HEK293T (cell line): ENCODE data around the gene C1QTNF8.

ENCODE experiments used
- CTCF ChIA-PET: fragments of 350-600 bp; formaldehyde crosslinking; extraction: SDS; loops from one replicate; lab custom pipeline; 2021; ENCODE audit warnings: antibody characterized with exemption, inconsistent platforms; lab: Yijun Ruan, JAX
- POLR2A ChIA-PET: fragments of 350-600 bp; formaldehyde crosslinking; extraction: SDS; loops from one replicate; lab custom pipeline; 2020; ENCODE audit warnings: antibody characterized with exemption, inconsistent platforms; lab: Yijun Ruan, JAX
- DNase-seq: peaks from one replicate; pipeline ENCODE4 v3.0.0; 2012; ENCODE audit warnings: mixed read lengths; ENCODE audit errors: extremely low spot score
- ARNT ChIP-seq: fragments of 450-650 bp; IDR thresholded peaks from 2 replicates; pipeline ENCODE4 v1.6.1; 2017; ENCODE audit warnings: mild to moderate bottlenecking
- BHLHE40 ChIP-seq: fragments of 450-650 bp; IDR thresholded peaks from 2 replicates; pipeline ENCODE4 v1.6.1; 2016; ENCODE audit warnings: mild to moderate bottlenecking, moderate library complexity, borderline replicate concordance
- CTBP1 ChIP-seq: fragments of 450-650 bp; IDR thresholded peaks from 2 replicates; pipeline ENCODE4 v1.6.1; 2016; ENCODE audit warnings: borderline replicate concordance
- ELF4 ChIP-seq: fragments of 450-650 bp; IDR thresholded peaks from 2 replicates; pipeline ENCODE4 v1.6.1; 2017; ENCODE audit warnings: antibody characterized with exemption
- FOXA1 ChIP-seq: fragments of 450-650 bp; IDR thresholded peaks from 2 replicates; pipeline ENCODE4 v1.6.1; 2016; ENCODE audit warnings: mild to moderate bottlenecking
- FOXK2 ChIP-seq: fragments of 450-650 bp; IDR thresholded peaks from 2 replicates; pipeline ENCODE4 v1.6.1; 2016; ENCODE audit warnings: mild to moderate bottlenecking
- FOXM1 ChIP-seq: fragments of 450-650 bp; IDR thresholded peaks from 2 replicates; pipeline ENCODE4 v1.6.1; 2017; ENCODE audit warnings: mild to moderate bottlenecking, borderline replicate concordance
- HDGF ChIP-seq: fragments of 450-650 bp; IDR thresholded peaks from 2 replicates; pipeline ENCODE4 v1.6.1; 2017; ENCODE audit warnings: antibody characterized with exemption, borderline replicate concordance
- L3MBTL2 ChIP-seq: fragments of 450-650 bp; conservative IDR thresholded peaks from 2 replicates; pipeline ENCODE4 v1.6.1; 2016; ENCODE audit warnings: mild to moderate bottlenecking
- LEF1 ChIP-seq: fragments of 450-650 bp; IDR thresholded peaks from 2 replicates; pipeline ENCODE4 v1.6.1; 2017; ENCODE audit warnings: mild to moderate bottlenecking, borderline replicate concordance
- NFRKB ChIP-seq: fragments of 450-650 bp; IDR thresholded peaks from 2 replicates; pipeline ENCODE4 v1.6.1; 2016; ENCODE audit warnings: mild to moderate bottlenecking, moderate library complexity
- PKNOX1 ChIP-seq: fragments of 450-650 bp; IDR thresholded peaks from 2 replicates; pipeline ENCODE4 v1.6.1; 2016
- SP1 ChIP-seq: fragments of 450-650 bp; IDR thresholded peaks from 2 replicates; pipeline ENCODE4 v1.6.1; 2017
- SUZ12 ChIP-seq: fragments of 450-650 bp; IDR thresholded peaks from 2 replicates; pipeline ENCODE4 v1.6.1; 2016; ENCODE audit warnings: mild to moderate bottlenecking
- TARDBP ChIP-seq: fragments of 450-650 bp; IDR thresholded peaks from 2 replicates; pipeline ENCODE4 v1.6.1; 2016
- ZNF384 ChIP-seq: fragments of 450-650 bp; IDR thresholded peaks from 2 replicates; pipeline ENCODE4 v1.6.1; 2016

C1QTNF8 gene

GRCh38 chr16:1100084-1100800, 4.2 kb upstream of the C1QTNF8 start:
- no peak for TF ChIP-seq CTBP1
- TF ChIP-seq ELF4, result no peak
- no peak for TF ChIP-seq SP1
- no peak for TF ChIP-seq TARDBP
- TF ChIP-seq L3MBTL2, result no peak
- no peak for TF ChIP-seq FOXM1
- TF ChIP-seq FOXK2, result no peak
- TF ChIP-seq PKNOX1, result no peak
- TF ChIP-seq LEF1, result no peak
- TF ChIP-seq BHLHE40, result no peak
- TF ChIP-seq FOXA1, result no peak
- no peak for TF ChIP-seq HDGF
- TF ChIP-seq ZNF384, result no peak
- no peak for TF ChIP-seq ARNT
- no peak for TF ChIP-seq NFRKB
- no peak for TF ChIP-seq SUZ12
- no peak for DNase-seq
- ChIA-PET POLR2A (no interaction called here), CTCF (interaction anchor here (1.1 to 1.8 kb wide), 2 partner anchors 43 to 44 kb away, joined by 5 read pairs; no protein-coding TSS in a partner anchor)

GRCh38 chr16:1099189-1100083, 3.4 kb upstream of the C1QTNF8 start:
- ChIA-PET CTCF (interaction anchor here (1.1 to 1.8 kb wide), 2 partner anchors 42 to 43 kb away, joined by 5 read pairs; no protein-coding TSS in a partner anchor), POLR2A (no interaction called here)
- no peak for DNase-seq
- TF ChIP-seq FOXM1, result no peak
- TF ChIP-seq CTBP1, result no peak
- TF ChIP-seq SP1, result no peak
- TF ChIP-seq BHLHE40, result no peak
- no peak for TF ChIP-seq TARDBP
- no peak for TF ChIP-seq FOXK2
- TF ChIP-seq HDGF, result no peak
- TF ChIP-seq ARNT, result no peak
- TF ChIP-seq ZNF384, result no peak

DNA sequence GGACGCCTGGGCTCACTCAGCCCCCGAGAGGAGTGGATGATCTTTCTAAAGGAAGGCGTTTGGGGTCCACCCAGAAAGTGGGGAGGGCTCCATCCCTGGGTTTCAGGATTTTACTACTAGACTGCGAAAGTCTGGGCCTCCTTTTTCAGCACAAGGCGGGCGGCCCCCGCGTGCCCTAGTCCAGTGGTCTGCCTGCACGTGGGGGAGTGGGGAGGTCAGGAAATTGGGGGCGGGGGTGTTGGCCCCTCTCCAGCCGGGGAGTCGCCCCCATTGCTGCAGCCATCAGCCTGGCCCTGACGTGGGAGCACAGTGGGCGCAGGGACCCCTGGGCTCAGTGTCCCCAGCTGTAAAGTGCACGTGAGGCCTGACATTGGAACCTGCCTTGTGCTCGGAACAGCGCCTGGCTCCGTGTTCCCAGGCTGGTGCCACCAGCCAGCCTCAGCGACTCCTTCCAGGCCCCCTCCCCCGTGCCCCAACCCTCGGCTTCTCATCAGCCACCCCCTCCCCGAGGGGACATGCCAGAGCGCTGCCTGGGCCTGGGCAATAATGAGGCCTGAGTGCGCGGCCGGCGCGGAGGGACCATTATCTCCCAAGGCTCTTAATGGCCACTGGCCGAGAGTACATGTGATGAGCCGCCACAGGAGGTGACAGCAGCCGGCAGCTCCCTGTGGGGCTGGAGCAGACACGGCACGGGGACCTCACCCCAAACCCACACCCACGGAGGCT, 2.4 kb upstream of the C1QTNF8 start:
- no peak for DNase-seq
- TF ChIP-seq ZNF384, result no peak
- TF ChIP-seq ARNT, result no peak
- TF ChIP-seq CTBP1, result no peak
- TF ChIP-seq SP1, result no peak
- no peak for TF ChIP-seq HDGF
- no peak for TF ChIP-seq ELF4
- TF ChIP-seq FOXK2, result no peak
- TF ChIP-seq BHLHE40, result no peak
- no peak for TF ChIP-seq LEF1
- no peak for TF ChIP-seq FOXM1
- no peak for TF ChIP-seq L3MBTL2
- CTCF ChIA-PET, result interaction anchor here (0.6 to 1.8 kb wide), 2 partner anchors 31 to 42 kb away, joined by 3 to 5 read pairs; no protein-coding TSS in a partner anchor
- POLR2A ChIA-PET, result no interaction called here

GRCh38 chr16:1097800-1098199, 1.8 kb upstream of the C1QTNF8 start:
- ChIA-PET POLR2A (no interaction called here), CTCF (interaction anchor here (0.6 kb wide), 1 partner anchor 31 kb away, joined by 3 read pairs; no protein-coding TSS in a partner anchor)
- no peak for DNase-seq
- TF ChIP-seq SUZ12 (no peak), L3MBTL2 (no peak), FOXA1 (no peak), FOXM1 (no peak), HDGF (no peak), PKNOX1 (no peak)

DNA sequence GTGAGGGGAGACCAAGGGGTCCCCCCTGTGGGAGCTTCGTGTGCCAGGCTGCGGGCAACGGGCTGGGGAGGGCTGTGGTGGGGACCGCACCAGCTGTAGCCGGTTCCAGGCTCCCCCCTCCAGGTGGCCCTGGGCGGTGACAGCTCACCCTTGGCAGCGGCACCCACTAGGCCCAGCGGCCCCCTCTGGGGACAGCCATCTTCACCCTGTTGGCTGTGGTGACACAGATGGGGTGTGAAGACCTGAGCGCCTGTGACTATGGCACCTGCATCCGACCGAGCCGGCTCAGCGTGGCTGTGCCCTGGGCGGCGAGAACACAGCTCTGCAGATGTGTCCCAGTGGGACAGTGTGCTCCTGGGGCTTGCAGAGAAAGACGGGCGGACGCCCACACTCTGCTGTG, 1.1 kb upstream of the C1QTNF8 start:
- CTCF ChIA-PET, result no interaction called here
- TF ChIP-seq FOXK2 (no peak), BHLHE40 (no peak), SUZ12 (no peak), LEF1 (no peak), L3MBTL2 (no peak), ARNT (no peak), FOXA1 (no peak), TARDBP (no peak), ELF4 (no peak), CTBP1 (no peak), FOXM1 (no peak), NFRKB (no peak)
- no peak for DNase-seq
- POLR2A ChIA-PET, result no interaction called here
